ENCODE measurements around the gene OTOGL. TPM values are rescaled to one million over a fixed set of nuclear protein-coding genes. Genes with fewer than 3 reads are reported as not detected.

OTOGL gene
- polyA plus RNA-seq, 3 donors = not detected

GRCh38 chr12:80151131-80151530 lies 51.8 kb downstream of the OTOGL start:
- peaks cover 3 to 20% (median 6%) of the 10 kb centered on the region in 7 donors for H3K9me3 Mint-ChIP-seq
- no peak overlapping the region for H3K27ac Mint-ChIP-seq
- no peak for TF ChIP-seq CTCF (IDR thresholded peaks at IDR 0.05)
- intact Hi-C loops (cut with micrococcal nuclease) = no loop called here
- H3K27me3 Mint-ChIP-seq (ENCODE audit: low read depth in 3 of 3) = no peaks in the 10 kb centered on the region
- no peaks in the 10 kb centered on the region for H3K9me3 ChIP-seq (replicated peaks in 1 of 2; ENCODE audit: control insufficient read depth in 1 of 2, insufficient read depth in 1 of 2, low read length in 2 of 2)
- H2AFZ ChIP-seq (ENCODE audit: insufficient read depth, low read depth, low read length, poor library complexity, severe bottlenecking) = no peak overlapping the region
- no peak overlapping the region for H3K4me2 ChIP-seq (replicated peaks; ENCODE audit: extremely low read depth, low read length, poor library complexity, severe bottlenecking)
- no peaks in the 10 kb centered on the region for H3K27me3 ChIP-seq (ENCODE audit: control insufficient read depth in 2 of 2, insufficient read depth in 2 of 2, low read length in 2 of 2)
- 90% methylated on average over 2 of the region's 2 CpGs for WGBS (ENCODE audit: insufficient coverage)
- H3K79me2 ChIP-seq (ENCODE audit: insufficient read depth, low read length) = no peaks in the 10 kb centered on the region
- H3K36me3 ChIP-seq (replicated peaks in 1 of 2; ENCODE audit: control insufficient read depth in 1 of 2, insufficient read depth in 2 of 2, low read length in 2 of 2) = no peaks in the 10 kb centered on the region
- no peaks in the 10 kb centered on the region for H4K20me1 ChIP-seq (ENCODE audit: insufficient read depth, low read length)
- no peaks in the 10 kb centered on the region for H3K4me1 ChIP-seq (ENCODE audit: control insufficient read depth in 1 of 2, insufficient read depth in 2 of 2, low read length in 2 of 2)
- no peak overlapping the region for H3K4me3 ChIP-seq (replicated peaks in 1 of 3; ENCODE audit: low read depth in 2 of 3, low read length in 3 of 3)
- no peak overlapping the region for H3K4me3 Mint-ChIP-seq
- no peaks in the 10 kb centered on the region for H3K4me1 Mint-ChIP-seq
- no peak overlapping the region for H3K9ac ChIP-seq (ENCODE audit: insufficient read depth, low read length, poor library complexity, severe bottlenecking)
- H3K36me3 Mint-ChIP-seq = no peaks in the 10 kb centered on the region
- DNase-seq = no peak
- no peak overlapping the region for H3K27ac ChIP-seq (ENCODE audit: low read depth in 1 of 2, low read length in 2 of 2)

- no CpG with 5 or more reads among the region's 1 CpG for WGBS (ENCODE audit: insufficient coverage)
- Histone ChIP-seq H3K27me3 (ENCODE audit: control insufficient read depth in 2 of 2, insufficient read depth in 2 of 2, low read length in 2 of 2) (no peaks in the 10 kb centered on the region), H3K9me3 (replicated peaks in 1 of 2; ENCODE audit: control insufficient read depth in 1 of 2, insufficient read depth in 1 of 2, low read length in 2 of 2) (peaks cover 0 to 4% of the 10 kb centered on the region in 2 donors), H2AFZ (ENCODE audit: insufficient read depth, low read depth, low read length, poor library complexity, severe bottlenecking) (no peak overlapping the region), H4K20me1 (ENCODE audit: insufficient read depth, low read length) (no peaks in the 10 kb centered on the region), H3K36me3 (replicated peaks in 1 of 2; ENCODE audit: control insufficient read depth in 1 of 2, insufficient read depth in 2 of 2, low read length in 2 of 2) (no peaks in the 10 kb centered on the region), H3K4me3 (replicated peaks in 1 of 3; ENCODE audit: low read depth in 2 of 3, low read length in 3 of 3) (no peak overlapping the region), H3K4me1 (ENCODE audit: control insufficient read depth in 1 of 2, insufficient read depth in 2 of 2, low read length in 2 of 2) (no peaks in the 10 kb centered on the region), H3K4me2 (replicated peaks; ENCODE audit: extremely low read depth, low read length, poor library complexity, severe bottlenecking) (no peak overlapping the region), H3K79me2 (ENCODE audit: insufficient read depth, low read length) (no peaks in the 10 kb centered on the region), H3K9ac (ENCODE audit: insufficient read depth, low read length, poor library complexity, severe bottlenecking) (no peak overlapping the region), H3K27ac (ENCODE audit: low read depth in 1 of 2, low read length in 2 of 2) (no peak overlapping the region)
- no peaks in the 10 kb centered on the region for H3K4me1 Mint-ChIP-seq
- H3K9me3 Mint-ChIP-seq = peaks cover 2 to 18% (median 5%) of the 10 kb centered on the region in 7 donors
- no peak overlapping the region for H3K27ac Mint-ChIP-seq
- intact Hi-C loops (cut with micrococcal nuclease) = no loop called here
- no peaks in the 10 kb centered on the region for H3K27me3 Mint-ChIP-seq (ENCODE audit: low read depth in 3 of 3)
- no peak overlapping the region for H3K4me3 Mint-ChIP-seq
- no peak for DNase-seq
- no peaks in the 10 kb centered on the region for H3K36me3 Mint-ChIP-seq
- TF ChIP-seq CTCF (IDR thresholded peaks at IDR 0.05) = no peak
These were observed 54.9 kb downstream of the OTOGL start for GRCh38 chr12:80154261-80154660.
